Epithelial cell of proximal tubule (primary cell): ENCODE measurements around the gene BMERB1. TPM values are rescaled to one million over a fixed set of nuclear protein-coding genes. Genes with fewer than 3 reads are reported as not detected.

Experiments used
- DNase-seq: peaks from one replicate; pipeline ENCODE4 v3.0.0-alpha.2; 2011; ENCODE audit warnings: low read depth
- H3K4me3 ChIP-seq: 2 replicates; pipeline ENCODE4 v1.5.1; 2011; ENCODE audit warnings: low read depth, mild to moderate bottlenecking, low read length
- CTCF ChIP-seq: conservative IDR thresholded peaks from 2 replicates; pipeline ENCODE4 v1.5.1; 2012; ENCODE audit warnings: low read depth, mild to moderate bottlenecking, low read length
- total RNA-seq: library from RNA; depleted of rRNA; stranded (reverse); fragments of >200 nt; gene quantifications from 2 replicates; pipeline ENCODE4 v1.2.3, GENCODE V29; 2015

The BMERB1 gene
- total RNA-seq, 1 donor from 2014 or later = 15.8 TPM

- no peak for TF ChIP-seq CTCF
- no peak for DNase-seq
- no peak overlapping the region for H3K4me3 ChIP-seq
Observed at GRCh38 chr16:15515992-15516391, 81.6 kb downstream of the BMERB1 start.

- no peak for DNase-seq
- TF ChIP-seq CTCF = no peak
- no peak overlapping the region for H3K4me3 ChIP-seq
Observed at GRCh38 chr16:15516609-15517008, 82.2 kb downstream of the BMERB1 start.

- no peak for TF ChIP-seq CTCF
- no peak overlapping the region for H3K4me3 ChIP-seq
- no peak for DNase-seq
Observed at GRCh38 chr16:15517743-15518377, 83.5 kb downstream of the BMERB1 start.

- no peak for TF ChIP-seq CTCF
- H3K4me3 ChIP-seq = no peak overlapping the region
- DNase-seq = peak; percentile 40
Observed at GRCh38 chr16:15518381-15519351, 84.3 kb downstream of the BMERB1 start.

GRCh38 chr16:15519790-15520189, 85.4 kb downstream of the BMERB1 start:
- no peak for TF ChIP-seq CTCF
- H3K4me3 ChIP-seq = no peak overlapping the region
- DNase-seq = no peak

GRCh38 chr16:15521390-15521757, 87.0 kb downstream of the BMERB1 start:
- DNase-seq = no peak
- H3K4me3 ChIP-seq = no peak overlapping the region
- TF ChIP-seq CTCF = no peak
